ENCODE data around the gene GTF3C1.

Gene GTF3C1

DNA sequence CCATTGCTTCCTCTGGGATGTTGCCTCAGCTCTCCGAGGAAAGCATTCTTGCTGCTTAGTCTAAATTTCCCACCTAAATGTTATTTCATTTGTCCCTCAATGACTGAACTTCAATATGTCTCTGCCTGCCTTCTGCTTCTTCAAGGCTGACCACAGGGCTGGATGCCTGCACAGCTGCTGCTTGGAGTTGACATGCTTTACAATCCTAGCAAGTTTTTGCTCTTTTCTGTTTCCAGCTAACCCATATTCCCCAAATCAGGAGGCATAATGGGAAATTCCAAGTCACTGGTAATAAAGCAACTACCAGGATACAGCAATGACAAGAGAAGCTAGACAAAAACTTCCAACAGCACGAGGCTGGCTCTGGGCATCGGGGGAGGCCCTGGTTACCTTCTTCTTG lies 48.9 kb downstream of the GTF3C1 start:
- Histone ChIP-seq H3K27me3 (ENCODE audit: control insufficient read depth, insufficient read depth, low read length) (no peaks in the 10 kb centered on the region), H2AFZ (no peak overlapping the region), H3K4me2 (ENCODE audit: low read length) (no peak overlapping the region), H3K79me2 (no peaks in the 10 kb centered on the region), H3K9ac (no peak overlapping the region), H3K36me3 (ENCODE audit: control insufficient read depth, insufficient read depth, low read length) (no peaks in the 10 kb centered on the region), H3K27ac (no peak overlapping the region), H3K4me3 (ENCODE audit: low read depth, low read length) (no peak overlapping the region), H3K9me3 (ENCODE audit: control insufficient read depth, low read length) (no peaks in the 10 kb centered on the region), H3K4me1 (no peaks in the 10 kb centered on the region)
- TF ChIP-seq, protein P1, sequence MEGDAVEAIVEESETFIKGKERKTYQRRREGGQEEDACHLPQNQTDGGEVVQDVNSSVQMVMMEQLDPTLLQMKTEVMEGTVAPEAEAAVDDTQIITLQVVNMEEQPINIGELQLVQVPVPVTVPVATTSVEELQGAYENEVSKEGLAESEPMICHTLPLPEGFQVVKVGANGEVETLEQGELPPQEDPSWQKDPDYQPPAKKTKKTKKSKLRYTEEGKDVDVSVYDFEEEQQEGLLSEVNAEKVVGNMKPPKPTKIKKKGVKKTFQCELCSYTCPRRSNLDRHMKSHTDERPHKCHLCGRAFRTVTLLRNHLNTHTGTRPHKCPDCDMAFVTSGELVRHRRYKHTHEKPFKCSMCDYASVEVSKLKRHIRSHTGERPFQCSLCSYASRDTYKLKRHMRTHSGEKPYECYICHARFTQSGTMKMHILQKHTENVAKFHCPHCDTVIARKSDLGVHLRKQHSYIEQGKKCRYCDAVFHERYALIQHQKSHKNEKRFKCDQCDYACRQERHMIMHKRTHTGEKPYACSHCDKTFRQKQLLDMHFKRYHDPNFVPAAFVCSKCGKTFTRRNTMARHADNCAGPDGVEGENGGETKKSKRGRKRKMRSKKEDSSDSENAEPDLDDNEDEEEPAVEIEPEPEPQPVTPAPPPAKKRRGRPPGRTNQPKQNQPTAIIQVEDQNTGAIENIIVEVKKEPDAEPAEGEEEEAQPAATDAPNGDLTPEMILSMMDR (IDR thresholded peaks at IDR 0.05) = no peak

DNA sequence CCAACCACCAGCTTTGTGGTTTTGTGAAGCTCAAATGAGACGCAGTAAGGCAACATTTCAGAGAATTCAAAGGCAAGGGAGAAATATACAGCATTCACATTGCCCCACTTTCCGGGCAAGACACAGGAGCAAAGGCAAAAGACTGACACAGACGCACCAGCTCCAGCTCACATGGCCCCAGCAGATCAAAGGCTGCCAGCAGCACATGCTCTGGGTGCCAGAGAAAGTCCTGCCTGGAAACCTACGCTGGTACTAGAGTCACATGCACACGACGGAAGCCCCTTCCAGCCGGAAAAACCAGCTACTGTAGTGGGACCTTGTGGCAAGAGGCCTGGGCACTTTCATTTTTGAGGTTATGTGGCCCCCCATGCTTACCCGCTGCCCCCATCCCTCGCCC lies 50.1 kb downstream of the GTF3C1 start:
- Histone ChIP-seq H3K27ac (no peak overlapping the region), H2AFZ (no peak overlapping the region), H3K36me3 (ENCODE audit: control insufficient read depth, insufficient read depth, low read length) (no peaks in the 10 kb centered on the region), H3K4me2 (ENCODE audit: low read length) (no peak overlapping the region), H3K27me3 (ENCODE audit: control insufficient read depth, insufficient read depth, low read length) (no peaks in the 10 kb centered on the region), H3K9me3 (ENCODE audit: control insufficient read depth, low read length) (no peaks in the 10 kb centered on the region), H3K9ac (no peak overlapping the region), H3K79me2 (no peaks in the 10 kb centered on the region), H3K4me3 (ENCODE audit: low read depth, low read length) (no peak overlapping the region), H3K4me1 (no peaks in the 10 kb centered on the region)
- TF ChIP-seq, protein P1 (IDR thresholded peaks at IDR 0.05) = no peak

DNA sequence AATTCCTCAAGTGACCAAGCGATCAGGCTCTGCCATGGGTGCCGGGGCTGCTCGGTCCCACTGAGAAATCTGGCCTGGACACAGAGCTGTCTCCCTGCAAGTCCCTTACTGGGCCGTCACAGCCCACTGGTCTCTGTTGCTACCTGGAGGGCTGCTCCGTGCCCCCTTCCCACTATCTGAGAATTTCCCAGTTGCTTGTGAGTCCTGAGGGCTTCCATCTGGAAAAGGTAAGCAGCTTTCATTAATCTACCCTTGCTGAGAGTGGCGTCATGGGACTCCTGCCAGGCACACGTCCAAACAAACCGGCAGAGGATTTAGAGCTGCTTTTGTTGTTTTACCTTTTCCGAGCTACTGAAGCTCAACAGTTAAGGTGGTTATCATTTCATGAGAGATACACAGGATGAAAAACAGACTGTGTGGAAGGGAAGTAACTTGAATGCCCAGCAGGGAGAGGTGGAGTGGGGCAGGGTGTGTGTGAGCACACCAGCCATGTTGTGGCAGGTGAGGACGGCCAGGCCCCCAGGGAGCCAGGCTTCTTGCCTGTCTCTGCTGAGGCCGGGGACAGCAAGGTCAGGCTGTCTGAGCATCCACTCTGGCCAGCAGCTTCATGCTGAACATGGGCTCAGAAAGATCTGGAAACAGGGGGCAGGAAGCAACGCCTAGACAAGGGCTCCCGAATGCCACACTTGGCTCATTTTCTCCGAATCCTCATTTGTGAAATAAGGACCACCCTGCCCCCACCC lies 50.6 kb downstream of the GTF3C1 start:
- H3K9me3 ChIP-seq (ENCODE audit: control insufficient read depth, low read length) = no peaks in the 10 kb centered on the region
- no peak overlapping the region for H3K27ac ChIP-seq
- H3K4me3 ChIP-seq (ENCODE audit: low read depth, low read length) = no peak overlapping the region
- no peak overlapping the region for H3K4me2 ChIP-seq (ENCODE audit: low read length)
- no peak overlapping the region for H2AFZ ChIP-seq
- no peak overlapping the region for H3K9ac ChIP-seq
- no peaks in the 10 kb centered on the region for H3K36me3 ChIP-seq (ENCODE audit: control insufficient read depth, insufficient read depth, low read length)
- H3K27me3 ChIP-seq (ENCODE audit: control insufficient read depth, insufficient read depth, low read length) = no peaks in the 10 kb centered on the region
- H3K79me2 ChIP-seq = no peaks in the 10 kb centered on the region
- no peaks in the 10 kb centered on the region for H3K4me1 ChIP-seq
- TF ChIP-seq, protein P1 (IDR thresholded peaks at IDR 0.05) = no peak

DNA sequence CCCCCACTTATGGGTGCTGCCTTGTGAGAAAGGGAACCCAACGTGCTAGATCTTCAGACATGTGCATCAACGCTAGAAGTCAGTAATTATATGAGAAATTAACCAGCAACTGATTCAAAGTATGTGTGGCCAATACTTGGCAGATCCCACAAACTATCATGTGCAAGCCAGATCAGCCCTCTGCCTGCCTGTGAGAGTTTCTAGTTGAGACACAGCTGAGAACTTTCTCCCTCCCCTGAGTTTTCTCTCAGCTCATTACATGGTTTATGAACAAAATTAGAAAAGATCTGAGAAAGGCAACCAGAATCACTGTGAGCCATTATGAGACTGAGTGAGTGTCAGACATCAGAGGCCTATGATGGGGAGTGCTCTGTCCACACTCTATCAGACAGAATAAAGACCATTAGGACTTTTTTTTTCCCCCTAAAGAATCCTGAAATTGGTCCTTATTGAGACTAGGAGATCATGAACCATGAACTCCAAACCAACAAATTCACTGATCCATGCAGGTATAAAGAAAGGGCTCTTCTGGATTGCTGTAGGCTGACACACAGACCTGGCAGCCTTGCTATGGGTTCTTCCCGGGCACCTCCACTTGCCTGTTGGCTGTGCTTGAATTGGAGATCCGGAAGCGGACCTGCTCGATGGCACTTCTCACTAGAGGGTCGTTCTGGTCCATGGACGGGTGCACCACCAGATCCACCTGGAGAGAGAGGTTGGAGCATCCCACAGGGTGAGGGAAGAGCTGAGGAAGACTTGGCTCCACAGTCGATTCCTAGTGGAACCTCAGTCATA lies 51.5 kb downstream of the GTF3C1 start:
- TF ChIP-seq, protein P1 (IDR thresholded peaks at IDR 0.05) = no peak
- Histone ChIP-seq H3K36me3 (ENCODE audit: control insufficient read depth, insufficient read depth, low read length) (no peaks in the 10 kb centered on the region), H3K4me1 (no peaks in the 10 kb centered on the region)

More for the DNA sequence above, 51.5 kb downstream of the GTF3C1 start:
- Histone ChIP-seq H3K4me2 (ENCODE audit: low read length) (no peak overlapping the region), H2AFZ (no peak overlapping the region), H3K27me3 (ENCODE audit: control insufficient read depth, insufficient read depth, low read length) (no peaks in the 10 kb centered on the region), H3K27ac (no peak overlapping the region), H3K79me2 (no peaks in the 10 kb centered on the region), H3K4me3 (ENCODE audit: low read depth, low read length) (no peak overlapping the region), H3K9me3 (ENCODE audit: control insufficient read depth, low read length) (no peaks in the 10 kb centered on the region), H3K9ac (no peak overlapping the region)
